Breast epithelium (tissue), 4 donors: Measurements from ENCODE around the gene ADORA1. TPM values are rescaled to one million over a fixed set of nuclear protein-coding genes. Genes with fewer than 3 reads are reported as not detected.

Source experiments
- DNase-seq, 2 donors: peaks; one replicate each; pipeline ENCODE4 v3.0.0-alpha.2; 2019; ENCODE audit warnings: low spot score in 2 of 2
- H3K27ac ChIP-seq, 2 donors: fragments of 200-600 bp; sonication (generic) in 1 of 2; one replicate each; pipeline ENCODE4 v1.5.1; 2016 to 2019; ENCODE audit warnings: mild to moderate bottlenecking in 1 of 2
- H3K27me3 ChIP-seq, 2 donors: fragments of 200-600 bp; sonication (generic) in 1 of 2; one replicate each; pipeline versions ENCODE4 v1.5.1 to v1.6.0; 2017 to 2019; ENCODE audit warnings: control low read depth in 1 of 2, mild to moderate bottlenecking in 1 of 2
- H3K36me3 ChIP-seq: fragments of 200-600 bp; one replicate; pipeline ENCODE4 v1.5.1; 2019
- H3K4me1 ChIP-seq, 2 donors: fragments of 200-600 bp; sonication (generic); one replicate each; pipeline ENCODE4 v1.5.1; 2016 to 2019; ENCODE audit warnings: control low read depth in 1 of 2
- H3K4me3 ChIP-seq, 3 donors: fragments of 200-600 bp; sonication (generic); 1 replicate in 2 of 3; 2 replicates in 1 of 3; pipeline ENCODE4 v1.5.1; 2016 to 2019; ENCODE audit warnings: mild to moderate bottlenecking in 3 of 3, moderate library complexity in 2 of 3
- H3K9me3 ChIP-seq, 2 donors: fragments of 200-600 bp; sonication (generic) in 1 of 2; one replicate each; pipeline ENCODE4 v1.5.1; 2016 to 2019; ENCODE audit warnings: control low read depth in 1 of 2
- CTCF ChIP-seq, 3 donors: fragments of 450-650 bp; IDR thresholded peaks; one replicate each; pipeline ENCODE4 v1.5.1; 2016 to 2017; ENCODE audit warnings: antibody characterized with exemption in 3 of 3, mild to moderate bottlenecking in 3 of 3, moderate library complexity in 3 of 3
- POLR2A ChIP-seq: fragments of 450-650 bp; IDR thresholded peaks from one replicate; pipeline ENCODE4 v1.6.1; 2016; ENCODE audit warnings: antibody characterized with exemption, mild to moderate bottlenecking, moderate library complexity
- POLR2AphosphoS5 ChIP-seq, 3 donors: sonication (generic); formaldehyde crosslinking; IDR thresholded peaks; one replicate each; pipeline ENCODE4 v1.6.1; 2017; ENCODE audit warnings: antibody characterized with exemption in 3 of 3
- intact Hi-C: fragments of 100-400 bp; cut with DNase I; formaldehyde crosslinking; loops from one replicate; pipeline ENCODE4 v1.15.1; 2023; ENCODE audit warnings: low total_unique reads
- total RNA-seq, 3 donors: library from RNA; depleted of rRNA; stranded (reverse); fragments of >200 nt; gene quantifications; one replicate each; pipeline ENCODE4 v1.1.0, GENCODE V29; 2016

The ADORA1 gene
- total RNA-seq, 3 donors from 2014 or later = 0.64 to 14.5 (median 5.2) TPM

- no peak overlapping the region for H3K27ac ChIP-seq
- DNase-seq = no peak
- no peak for TF ChIP-seq POLR2AphosphoS5 (IDR thresholded peaks at IDR 0.05)
- no peak for TF ChIP-seq POLR2A
- TF ChIP-seq CTCF (IDR thresholded peaks at IDR 0.05) = no peak
- no peak overlapping the region for H3K4me3 ChIP-seq
- H3K36me3 ChIP-seq = no peaks in the 10 kb centered on the region
- H3K27me3 ChIP-seq = no peaks in the 10 kb centered on the region
- intact Hi-C loops = no loop called here
- no peaks in the 10 kb centered on the region for H3K4me1 ChIP-seq
- H3K9me3 ChIP-seq = no peaks in the 10 kb centered on the region
Measured at GRCh38 chr1:203210350-203210749, 82.8 kb downstream of the ADORA1 start.

GRCh38 chr1:203210988-203211387, 83.5 kb downstream of the ADORA1 start:
- intact Hi-C loops = no loop called here
- H3K27ac ChIP-seq = no peak overlapping the region
- H3K4me3 ChIP-seq = no peak overlapping the region
- DNase-seq = no peak
- peaks cover 0 to 3% of the 10 kb centered on the region in 2 donors for H3K4me1 ChIP-seq
- H3K9me3 ChIP-seq = no peaks in the 10 kb centered on the region
- TF ChIP-seq POLR2AphosphoS5 (IDR thresholded peaks at IDR 0.05) = no peak
- no peak for TF ChIP-seq POLR2A
- no peak for TF ChIP-seq CTCF (IDR thresholded peaks at IDR 0.05)
- H3K27me3 ChIP-seq = no peaks in the 10 kb centered on the region
- H3K36me3 ChIP-seq = no peaks in the 10 kb centered on the region

GRCh38 chr1:203211812-203212211, 84.3 kb downstream of the ADORA1 start:
- intact Hi-C loops = no loop called here
- H3K27ac ChIP-seq = no peak overlapping the region
- DNase-seq = no peak
- H3K4me3 ChIP-seq = no peak overlapping the region
- no peaks in the 10 kb centered on the region for H3K27me3 ChIP-seq
- no peaks in the 10 kb centered on the region for H3K9me3 ChIP-seq
- TF ChIP-seq POLR2AphosphoS5 (IDR thresholded peaks at IDR 0.05) (no peak), POLR2A (no peak)
- H3K36me3 ChIP-seq = no peaks in the 10 kb centered on the region
- peaks cover 0 to 8% of the 10 kb centered on the region in 2 donors for H3K4me1 ChIP-seq

- DNase-seq = no peak
- Histone ChIP-seq H3K27me3 (no peaks in the 10 kb centered on the region), H3K27ac (no peak overlapping the region), H3K36me3 (no peaks in the 10 kb centered on the region), H3K9me3 (no peaks in the 10 kb centered on the region), H3K4me1 (peaks cover 0 to 8% of the 10 kb centered on the region in 2 donors), H3K4me3 (no peak overlapping the region)
- no peak for TF ChIP-seq POLR2A
- TF ChIP-seq CTCF (IDR thresholded peaks at IDR 0.05) = no peak
- intact Hi-C loops = no loop called here
Measured at GRCh38 chr1:203213126-203213525, 85.6 kb downstream of the ADORA1 start.

GRCh38 chr1:203214871-203215270, 87.3 kb downstream of the ADORA1 start:
- Histone ChIP-seq H3K27me3 (no peaks in the 10 kb centered on the region), H3K4me1 (peaks cover 0 to 8% of the 10 kb centered on the region in 2 donors), H3K36me3 (no peaks in the 10 kb centered on the region), H3K27ac (no peak overlapping the region), H3K9me3 (no peaks in the 10 kb centered on the region), H3K4me3 (no peak overlapping the region)
- intact Hi-C loops = loop anchor here (5.0 kb wide), 1 partner anchor 88 kb away; the partner anchor contains the start of gene ADORA1
- DNase-seq = no peak
- TF ChIP-seq POLR2AphosphoS5 (IDR thresholded peaks at IDR 0.05) (no peak), CTCF (IDR thresholded peaks at IDR 0.05) (no peak), POLR2A (no peak)

- H3K27me3 ChIP-seq = no peaks in the 10 kb centered on the region
- intact Hi-C loops = loop anchor here (5.0 kb wide), 1 partner anchor 88 kb away; the partner anchor contains the start of gene ADORA1
- no peaks in the 10 kb centered on the region for H3K36me3 ChIP-seq
- peaks cover 0 to 8% of the 10 kb centered on the region in 2 donors for H3K4me1 ChIP-seq
- TF ChIP-seq POLR2AphosphoS5 (IDR thresholded peaks at IDR 0.05) (no peak), POLR2A (no peak), CTCF (IDR thresholded peaks at IDR 0.05) (no peak)
- DNase-seq = no peak
- H3K9me3 ChIP-seq = no peaks in the 10 kb centered on the region
- H3K4me3 ChIP-seq = no peak overlapping the region
- no peak overlapping the region for H3K27ac ChIP-seq
Measured at GRCh38 chr1:203215573-203215972, 88.0 kb downstream of the ADORA1 start.
